B cell (primary cell): Measurements from ENCODE around the gene BEST1. TPM values are rescaled to one million over a fixed set of nuclear protein-coding genes. Genes with fewer than 3 reads are reported as not detected.

Experiments
- ATAC-seq: fragments of 200-7000 bp; cut with Tn5 transposase; one replicate; pipeline ENCODE4 v1.10.0; 2021; ENCODE audit warnings: low read depth, mild to moderate bottlenecking, moderate number of reproducible peaks, moderate library complexity
- CTCF ChIA-PET: fragments of 350-600 bp; sonication (Branson Sonifier 250); formaldehyde crosslinking; loops from one replicate; lab custom pipeline; 2021; ENCODE audit warnings: antibody characterized with exemption, inconsistent platforms; lab: Charles Lee
- POLR2A ChIA-PET: fragments of 350-600 bp; sonication (Branson Sonifier 250); formaldehyde crosslinking; loops from one replicate; lab custom pipeline; 2021; ENCODE audit warnings: antibody characterized with exemption; lab: Charles Lee
- DNase-seq: peaks from one replicate; pipeline ENCODE4 v3.0.0; 2013
- H2AFZ ChIP-seq: 2 replicates; pipeline ENCODE4 v1.6.1; 2012; ENCODE audit warnings: mild to moderate bottlenecking, low read depth, low read length; ENCODE audit not compliant: insufficient read depth, poor library complexity, severe bottlenecking
- H3K27ac ChIP-seq, 2 donors: 1 replicate in 1 of 2; 2 replicates in 1 of 2; pipeline ENCODE4 v1.5.1; 2012 to 2013; ENCODE audit warnings: low read length in 2 of 2, mild to moderate bottlenecking in 2 of 2, moderate library complexity in 1 of 2
- H3K27me3 ChIP-seq, 4 experiments: fragments of 200-600 bp in 1 of 4; sonication (generic) in 1 of 4; replicated peaks in 1 of 4; 1 replicate in 2 of 4; 2 replicates in 2 of 4; pipeline versions ENCODE4 v1.6.1 to v1.7.0; 2013 to 2016; ENCODE audit warnings: low read length in 3 of 4, mild to moderate bottlenecking in 2 of 4, mixed read lengths in 1 of 4, moderate library complexity in 1 of 4; ENCODE audit not compliant: insufficient read depth in 4 of 4, control insufficient read depth in 3 of 4; ENCODE audit errors: control extremely low read depth in 1 of 4
- H3K36me3 ChIP-seq, 2 experiments: replicated peaks in 1 of 2; 1 replicate in 1 of 2; 2 replicates in 1 of 2; pipeline versions ENCODE4 v1.6.1 to v1.7.1; 2013; ENCODE audit warnings: low read length in 1 of 2; ENCODE audit not compliant: insufficient read depth in 2 of 2, control insufficient read depth in 1 of 2; ENCODE audit errors: control extremely low read depth in 1 of 2, extremely low read depth in 1 of 2
- H3K4me1 ChIP-seq, 2 donors: fragments of 200-600 bp in 1 of 2; sonication (generic) in 1 of 2; 1 replicate in 1 of 2; 2 replicates in 1 of 2; pipeline versions ENCODE4 v1.5.1 to v1.6.1; 2013 to 2017; ENCODE audit warnings: low read length in 2 of 2; ENCODE audit not compliant: control insufficient read depth in 2 of 2, insufficient read depth in 2 of 2
- H3K4me2 ChIP-seq: replicated peaks from 2 replicates; pipeline ENCODE3; 2012; ENCODE audit warnings: mild to moderate bottlenecking, low read depth, low read length; ENCODE audit not compliant: poor library complexity, severe bottlenecking
- H3K4me3 ChIP-seq, 5 experiments: fragments of 200-600 bp in 1 of 5; sonication (generic) in 1 of 5; 1 replicate in 3 of 5; 2 replicates in 2 of 5; pipeline versions ENCODE4 v1.5.1 to v1.7.0; 2011 to 2016; ENCODE audit warnings: low read length in 4 of 5, mild to moderate bottlenecking in 4 of 5, low read depth in 2 of 5, control low read depth in 1 of 5, moderate library complexity in 1 of 5; ENCODE audit not compliant: insufficient read depth in 1 of 5; ENCODE audit errors: control extremely low read depth in 1 of 5, extremely low read depth in 1 of 5
- H3K79me2 ChIP-seq: fragments of 200-600 bp; sonication (generic); one replicate; pipeline ENCODE4 v1.6.0; 2016; ENCODE audit warnings: low read length; ENCODE audit not compliant: control insufficient read depth, insufficient read depth
- H3K9ac ChIP-seq: fragments of 200-600 bp; sonication (generic); 2 replicates; pipeline ENCODE4 v1.6.1; 2017; ENCODE audit warnings: mild to moderate bottlenecking, low read length, moderate library complexity
- H3K9me3 ChIP-seq, 3 donors: one replicate each; pipeline versions ENCODE4 v1.6.1 to v1.7.1; 2013; ENCODE audit warnings: low read length in 2 of 3; ENCODE audit not compliant: control insufficient read depth in 2 of 3, insufficient read depth in 1 of 3; ENCODE audit errors: control extremely low read depth in 1 of 3
- H4K20me1 ChIP-seq: 2 replicates; pipeline ENCODE4 v1.6.0; 2012; ENCODE audit warnings: mild to moderate bottlenecking, low read length; ENCODE audit not compliant: insufficient read depth, control insufficient read depth, poor library complexity, severe bottlenecking
- H3K27ac Mint-ChIP-seq: one replicate; pipeline ENCODE4 v1.8.0; 2021; ENCODE audit warnings: mixed read lengths
- H3K27me3 Mint-ChIP-seq: one replicate; pipeline ENCODE4 v1.8.0; 2021; ENCODE audit warnings: mixed read lengths
- H3K4me1 Mint-ChIP-seq: one replicate; pipeline ENCODE4 v1.8.0; 2021; ENCODE audit warnings: mixed read lengths
- H3K4me3 Mint-ChIP-seq: one replicate; pipeline ENCODE4 v1.8.0; 2021; ENCODE audit warnings: mixed read lengths
- H3K9me3 Mint-ChIP-seq: one replicate; pipeline ENCODE4 v1.8.0; 2022; ENCODE audit warnings: mixed read lengths; ENCODE audit not compliant: insufficient read depth
- EZH2 ChIP-seq: IDR thresholded peaks from 2 replicates; pipeline ENCODE4 v1.6.1; 2012; ENCODE audit warnings: borderline replicate concordance, low read depth, mild to moderate bottlenecking, moderate library complexity, low read length; ENCODE audit not compliant: insufficient read depth, poor library complexity, severe bottlenecking
- WGBS: methylation state at CpG from one replicate; pipeline ENCODE4 v1.1.5; 2013; ENCODE audit warnings: missing lambda C conversion rate; ENCODE audit not compliant: insufficient coverage; 5-methylcytosine and 5-hydroxymethylcytosine counted together
- intact Hi-C: fragments of 100-400 bp; cut with micrococcal nuclease; formaldehyde crosslinking; loops from one replicate; pipeline ENCODE4 v1.10.0; 2022
- polyA plus RNA-seq: library from polyadenylated mRNA; depleted of rRNA; stranded (reverse); fragments of >200 nt; gene quantifications from 2 replicates; pipeline ENCODE4 v1.2.3, GENCODE V29; 2012
- total RNA-seq, 2 donors: library from RNA; stranded (reverse); fragments of 120-200 nt in 1 of 2; gene quantifications; 1 replicate in 1 of 2; 2 replicates in 1 of 2; pipeline versions ENCODE4 v1.2.3 to v1.2.4, GENCODE V29; 2013 to 2022
- TF ChIP-seq, protein P1 (sequence below): fragments of 200-600 bp; IDR thresholded peaks from one replicate; pipeline ENCODE4 v1.8.0; 2022; ENCODE audit warnings: antibody characterized with exemption, mild to moderate bottlenecking

The BEST1 gene
- total and polyA plus RNA-seq, 2 donors (not counting 1 experiment from before 2014, with no cell fraction given), result 0.07 to 0.99 TPM

DNA sequence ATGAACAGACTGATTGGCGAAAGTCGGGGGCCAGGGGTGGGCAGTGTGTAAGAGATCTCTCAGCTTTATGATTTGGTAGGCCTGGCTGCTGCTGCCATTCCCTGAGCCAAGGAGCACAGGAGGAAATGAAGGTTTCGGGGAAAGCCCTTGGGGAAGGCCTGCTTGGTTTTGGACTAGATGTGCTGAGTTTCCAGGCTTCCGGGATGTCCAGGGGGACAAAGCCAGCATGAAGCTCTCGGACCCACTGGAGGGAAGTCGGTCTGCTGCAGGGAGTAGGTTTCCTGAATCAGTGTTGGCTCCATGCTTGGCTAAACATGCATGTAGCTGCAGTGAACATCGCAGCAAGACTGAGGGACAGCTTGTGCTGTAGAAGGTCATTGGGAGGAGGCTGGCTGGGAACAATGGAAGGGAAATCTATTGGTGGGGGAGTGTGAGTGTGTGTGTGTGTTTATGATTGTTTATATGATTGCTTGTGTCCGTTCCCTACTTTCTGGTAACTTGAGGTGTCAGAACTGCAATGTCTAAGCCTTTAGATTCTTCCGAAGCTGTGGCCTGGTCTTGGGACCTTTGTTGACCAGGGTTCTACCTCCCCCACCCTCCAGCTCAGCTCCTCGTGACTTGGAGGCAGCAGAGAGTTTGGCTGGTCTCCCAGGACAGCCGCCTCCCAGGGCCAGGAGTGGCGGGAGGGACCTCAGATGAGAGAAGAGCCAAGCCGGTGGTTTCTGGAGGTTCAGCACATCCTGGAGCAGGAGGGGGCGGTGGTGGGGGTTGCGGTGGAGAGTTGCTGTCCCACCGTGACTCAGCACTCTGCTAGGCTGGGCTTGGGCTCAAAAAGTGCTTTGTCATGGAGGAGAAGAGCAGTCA, 21.3 kb downstream of the BEST1 start:
- POLR2A ChIA-PET, result interaction anchor here (0.5 kb wide), 2 partner anchors 32 to 1487 kb away, joined by 4 to 6 read pairs; no protein-coding TSS in a partner anchor

More for the DNA sequence above, 21.3 kb downstream of the BEST1 start:
- Histone ChIP-seq H3K9me3 (no peaks in the 10 kb centered on the region), H3K4me1 (peaks cover 34 to 39% of the 10 kb centered on the region in 2 donors), H3K4me3 (no peak overlapping the region), H2AFZ (peak overlapping the region; percentile 2), H3K27ac (peak overlapping the region in 1 of 2 donors; percentile 48), H3K27me3 (no peaks in the 10 kb centered on the region), H4K20me1 (peaks cover 7% of the 10 kb centered on the region), H3K79me2 (peaks cover 28% of the 10 kb centered on the region), H3K4me2 (peak overlapping the region; percentile 54), H3K9ac (no peak overlapping the region), H3K36me3 (no peaks in the 10 kb centered on the region)
- H3K27ac Mint-ChIP-seq, result peak overlapping the region; percentile 75
- intact Hi-C loops, result no loop called here
- no peaks in the 10 kb centered on the region for H3K27me3 Mint-ChIP-seq
- 34% methylated on average over 10 of the region's 16 CpGs for WGBS
- ATAC-seq (no peak), DNase-seq (peak; percentile 60)
- CTCF ChIA-PET, result interaction anchor here (0.7 to 7.3 kb wide), 8 partner anchors 14 to 174 kb away, joined by 3 to 59 read pairs (median 6); no protein-coding TSS in a partner anchor
- TF ChIP-seq EZH2, result no peak
- TF ChIP-seq, protein P1, sequence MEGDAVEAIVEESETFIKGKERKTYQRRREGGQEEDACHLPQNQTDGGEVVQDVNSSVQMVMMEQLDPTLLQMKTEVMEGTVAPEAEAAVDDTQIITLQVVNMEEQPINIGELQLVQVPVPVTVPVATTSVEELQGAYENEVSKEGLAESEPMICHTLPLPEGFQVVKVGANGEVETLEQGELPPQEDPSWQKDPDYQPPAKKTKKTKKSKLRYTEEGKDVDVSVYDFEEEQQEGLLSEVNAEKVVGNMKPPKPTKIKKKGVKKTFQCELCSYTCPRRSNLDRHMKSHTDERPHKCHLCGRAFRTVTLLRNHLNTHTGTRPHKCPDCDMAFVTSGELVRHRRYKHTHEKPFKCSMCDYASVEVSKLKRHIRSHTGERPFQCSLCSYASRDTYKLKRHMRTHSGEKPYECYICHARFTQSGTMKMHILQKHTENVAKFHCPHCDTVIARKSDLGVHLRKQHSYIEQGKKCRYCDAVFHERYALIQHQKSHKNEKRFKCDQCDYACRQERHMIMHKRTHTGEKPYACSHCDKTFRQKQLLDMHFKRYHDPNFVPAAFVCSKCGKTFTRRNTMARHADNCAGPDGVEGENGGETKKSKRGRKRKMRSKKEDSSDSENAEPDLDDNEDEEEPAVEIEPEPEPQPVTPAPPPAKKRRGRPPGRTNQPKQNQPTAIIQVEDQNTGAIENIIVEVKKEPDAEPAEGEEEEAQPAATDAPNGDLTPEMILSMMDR, result no peak
- no peaks in the 10 kb centered on the region for H3K9me3 Mint-ChIP-seq
- H3K4me3 Mint-ChIP-seq, result peak overlapping the region; percentile 76
- peaks cover 50% of the 10 kb centered on the region for H3K4me1 Mint-ChIP-seq
